Measurements from ENCODE around the gene MYH9.
A peak's percentile ranks its signal among the peaks of the same experiment; 100 is the strongest.
"Not testable (repeated sequence)": the region's sequence is repeated elsewhere in the genome, so short reads cannot be mapped to it uniquely, and the experiment has no call there.

Gene MYH9

GRCh38 chr22:36289948-36290371 lies 97.8 kb downstream of the MYH9 start:
- peak in 1 of 2 donors; percentile 30 for DNase-seq

- DNase-seq = no peak
Measured at GRCh38 chr22:36289406-36289870, 98.3 kb downstream of the MYH9 start.

GRCh38 chr22:36288571-36289405 lies 99.0 kb downstream of the MYH9 start:
- no peak for DNase-seq

- no peak for DNase-seq
Measured at GRCh38 chr22:36287881-36288515, 99.8 kb downstream of the MYH9 start.

- peak; percentile 38 to 52 for DNase-seq
Measured at GRCh38 chr22:36286096-36286957, 101.4 kb downstream of the MYH9 start.

GRCh38 chr22:36285545-36285944 lies 102.2 kb downstream of the MYH9 start:
- no peak for DNase-seq

GRCh38 chr22:36285017-36285416 lies 102.8 kb downstream of the MYH9 start:
- DNase-seq = no peak

GRCh38 chr22:36284171-36284571 lies 103.6 kb downstream of the MYH9 start:
- no peak for DNase-seq

- DNase-seq = no peak
Measured at GRCh38 chr22:36282328-36282831, 105.4 kb downstream of the MYH9 start.

- no peak for DNase-seq
Measured at GRCh38 chr22:36281781-36282327, 105.9 kb downstream of the MYH9 start.

GRCh38 chr22:36280379-36280778 lies 107.4 kb downstream of the MYH9 start:
- DNase-seq = no peak

- DNase-seq = no peak
Measured at GRCh38 chr22:36279219-36279666, 108.5 kb downstream of the MYH9 start.

GRCh38 chr22:36277482-36278291 lies 110.1 kb downstream of the MYH9 start:
- DNase-seq = peak; percentile 62

GRCh38 chr22:36274531-36274930 lies 113.2 kb downstream of the MYH9 start:
- no peak for DNase-seq

GRCh38 chr22:36271951-36272350 lies 115.8 kb downstream of the MYH9 start:
- not testable (repeated sequence) for DNase-seq

GRCh38 chr22:36271231-36271630 lies 116.5 kb downstream of the MYH9 start:
- not testable (repeated sequence) for DNase-seq

GRCh38 chr22:36267896-36268485 lies 119.8 kb downstream of the MYH9 start:
- DNase-seq = no peak

- no peak for DNase-seq
Measured at GRCh38 chr22:36267058-36267457, 120.7 kb downstream of the MYH9 start.

GRCh38 chr22:36263886-36264664 lies 123.7 kb downstream of the MYH9 start:
- not testable (repeated sequence) for DNase-seq

GRCh38 chr22:36263216-36263673 lies 124.5 kb downstream of the MYH9 start:
- DNase-seq = not testable (repeated sequence)

Data from activated CD4-positive, alpha-beta T cell treated with anti-CD3 and anti-CD28 coated beads for 4 hours (primary cell).